Stimulated activated CD4-positive, alpha-beta T cell treated with anti-CD3 and anti-CD28 coated beads, Interleukin-2, amount 100 ng/mL, for 48 hours (primary cell): ENCODE data around the gene HIVEP3.

Experiments
- DNase-seq, 2 donors: peaks; one replicate each; pipeline ENCODE4 v3.0.0-alpha.2; 2020

HIVEP3 gene

DNA sequence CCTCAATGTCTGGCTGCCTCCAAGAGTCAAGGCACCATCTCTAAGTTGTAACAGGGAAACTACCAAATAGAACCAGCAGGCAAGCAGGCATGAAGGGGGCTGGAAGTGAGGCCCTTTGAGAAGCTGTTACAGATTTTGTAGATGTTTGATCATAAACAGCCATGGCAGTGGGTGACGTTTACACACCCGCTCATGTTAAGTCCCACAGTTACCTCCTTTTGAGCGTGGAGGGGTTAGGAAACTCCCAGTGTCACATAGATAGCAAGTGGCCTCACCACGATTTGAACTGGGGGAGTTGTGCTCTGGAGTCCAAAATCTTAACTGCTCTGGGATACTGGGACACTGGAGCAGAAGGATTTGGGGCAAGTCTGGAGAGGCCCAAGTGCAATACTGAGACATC lies 192.4 kb downstream of the HIVEP3 start:
- no peak for DNase-seq

DNA sequence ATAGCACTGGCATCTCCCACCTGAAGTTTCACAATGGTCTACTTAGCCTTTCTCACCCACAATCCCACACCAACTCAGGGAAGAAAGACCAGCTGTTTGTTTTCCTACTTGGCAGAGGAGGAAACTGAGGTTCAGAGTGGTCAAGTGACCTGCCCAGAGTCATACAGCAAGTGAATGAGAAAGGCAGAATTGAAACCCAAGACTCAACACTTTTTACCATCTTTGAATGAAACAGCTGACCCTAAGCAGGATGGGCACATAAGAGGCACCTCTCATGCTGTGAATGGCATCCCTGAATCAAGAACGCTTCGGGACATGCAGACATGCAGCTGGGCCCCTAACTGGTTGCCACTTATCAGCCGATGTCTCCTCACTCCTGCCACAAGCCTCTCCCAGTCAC lies 193.8 kb downstream of the HIVEP3 start:
- DNase-seq = no peak

DNA sequence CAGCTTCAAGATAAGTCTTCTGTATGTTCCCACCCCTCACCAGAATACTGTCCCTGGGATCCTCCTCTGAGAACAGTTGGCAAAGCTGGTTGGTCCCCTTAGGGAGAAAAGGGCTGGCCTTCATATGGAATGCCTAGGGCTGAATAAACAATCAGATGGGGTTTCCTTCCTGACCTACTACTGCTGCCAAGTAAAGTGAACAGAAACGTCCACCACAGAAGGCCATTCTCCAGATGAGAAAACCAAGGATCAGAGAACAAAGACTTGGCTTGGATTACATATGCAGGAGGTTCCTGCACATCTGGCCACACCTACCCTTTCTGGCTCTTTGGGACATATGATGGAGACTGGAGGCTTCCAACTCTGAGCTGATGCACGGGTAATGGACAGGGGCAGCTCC lies 194.5 kb downstream of the HIVEP3 start:
- DNase-seq = no peak

DNA sequence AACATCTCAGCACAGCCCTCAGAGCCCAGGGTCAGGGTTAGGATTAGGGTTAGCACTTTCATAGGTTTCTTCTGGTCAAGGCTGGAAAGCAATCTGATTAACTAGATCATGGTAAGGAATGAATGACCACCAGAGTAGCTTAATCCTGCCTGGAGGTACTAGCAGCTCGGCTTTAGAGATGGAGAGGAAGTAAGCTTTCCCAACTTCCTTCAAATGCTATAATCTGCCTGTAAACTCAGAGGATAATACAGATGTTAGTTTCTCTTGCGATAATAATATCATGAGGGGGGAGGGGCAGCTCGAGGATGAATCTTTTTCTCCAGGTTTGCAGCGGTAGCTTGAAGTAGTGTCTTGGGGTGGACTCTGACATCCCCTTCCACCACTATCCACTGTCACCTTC lies 194.9 kb downstream of the HIVEP3 start:
- no peak for DNase-seq

DNA sequence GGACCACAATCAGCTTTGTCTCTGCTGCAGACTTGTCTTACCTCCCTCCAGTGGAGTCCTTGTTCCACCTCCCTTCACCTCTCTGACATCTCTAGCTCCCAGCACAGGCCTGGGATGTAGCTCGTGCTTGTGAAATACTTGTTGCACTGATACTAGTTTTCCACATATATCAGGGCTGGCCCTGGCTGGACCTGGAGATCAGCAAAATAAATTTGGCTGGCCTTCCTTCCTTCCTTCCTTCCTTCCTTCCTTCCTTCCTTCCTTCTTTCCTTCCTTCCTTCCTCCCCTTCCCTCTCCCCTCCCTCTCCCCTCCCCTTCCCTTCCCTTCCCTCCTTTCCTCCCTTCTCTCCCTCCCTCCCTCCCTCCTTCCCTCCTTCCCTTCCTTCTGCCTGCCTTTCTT lies 196.5 kb downstream of the HIVEP3 start:
- no peak for DNase-seq

DNA sequence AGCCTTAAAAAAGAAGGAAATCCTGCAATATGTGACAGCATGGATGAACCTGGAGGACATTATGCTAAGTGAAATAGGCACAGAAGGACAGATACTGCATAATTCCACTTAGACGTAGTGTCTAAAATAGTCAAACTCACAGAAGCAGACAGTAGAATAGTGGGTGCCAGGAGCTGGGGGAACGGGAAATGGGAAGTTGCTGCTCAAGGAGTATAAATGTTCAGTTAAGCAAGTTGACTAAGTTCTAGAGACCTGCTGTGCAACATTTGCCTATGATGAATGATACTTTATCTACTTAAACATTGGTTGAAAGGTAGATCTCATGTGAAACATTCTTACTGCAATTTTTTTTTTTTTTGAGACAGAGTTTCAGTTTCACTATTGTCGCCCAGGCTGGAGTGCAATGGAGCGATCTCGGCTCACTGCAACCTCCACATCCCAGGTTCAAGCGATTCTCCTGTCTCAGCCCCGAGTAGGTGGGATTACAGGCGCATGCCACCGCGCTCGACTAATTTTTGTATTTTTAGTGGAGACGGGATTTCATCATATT lies 197.8 kb downstream of the HIVEP3 start:
- DNase-seq = no peak

DNA sequence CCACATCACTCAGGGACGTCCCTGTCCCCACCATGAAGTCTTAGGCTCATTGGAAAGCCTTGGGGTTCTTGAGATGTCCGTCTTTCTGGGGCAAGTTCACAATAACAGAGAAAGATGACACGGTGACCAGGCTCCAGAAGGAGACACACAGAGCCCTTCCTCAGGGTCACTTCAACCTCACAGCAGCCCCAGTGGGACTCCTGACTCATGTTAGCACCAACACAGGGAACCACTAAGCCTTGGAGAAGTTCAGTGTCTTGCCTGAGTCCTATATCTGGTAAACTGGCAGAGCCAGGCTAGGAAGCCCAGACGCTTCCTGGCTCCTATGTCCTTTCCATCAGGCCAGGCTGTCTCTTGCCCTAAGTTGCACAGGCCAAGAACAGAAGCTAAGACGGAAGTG lies 199.1 kb downstream of the HIVEP3 start:
- DNase-seq = no peak

DNA sequence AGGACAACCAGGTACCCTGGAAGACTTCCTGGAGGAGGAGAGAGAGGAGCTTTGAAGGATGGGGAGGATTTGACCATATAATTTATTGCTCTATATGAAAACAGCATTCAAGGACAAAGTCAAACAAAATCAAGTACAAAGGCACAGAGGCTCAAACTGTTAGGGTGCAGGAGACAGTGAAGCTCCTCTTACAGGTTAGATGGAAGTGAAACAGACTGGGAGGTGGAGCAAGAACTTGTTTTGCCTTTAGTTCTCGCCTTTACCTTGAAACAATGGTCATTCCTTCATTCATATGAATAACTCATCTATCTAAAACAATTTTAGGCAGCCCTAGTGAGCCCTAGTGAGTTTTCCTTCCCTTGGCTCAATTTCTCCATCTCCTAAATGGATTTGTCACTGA lies 199.6 kb downstream of the HIVEP3 start:
- DNase-seq = no peak

DNA sequence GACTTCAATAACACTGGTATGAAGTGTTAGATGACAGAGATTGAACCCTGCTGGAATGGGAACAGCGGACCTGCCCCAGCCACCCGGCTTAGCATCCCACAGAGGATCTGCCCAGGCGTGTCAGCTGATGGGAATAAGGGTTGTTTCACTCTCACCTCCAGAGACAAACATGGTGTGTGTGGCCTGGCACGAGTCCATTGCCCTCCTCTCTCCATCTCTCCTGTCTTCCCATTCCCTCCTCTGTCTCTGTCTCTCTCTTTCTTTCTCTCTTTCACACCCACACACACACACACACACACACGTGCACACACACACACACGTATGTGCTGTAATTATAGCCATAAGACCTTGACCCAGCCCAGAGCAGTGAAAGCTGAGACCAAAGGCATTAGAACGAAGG lies 200.2 kb downstream of the HIVEP3 start:
- no peak for DNase-seq

DNA sequence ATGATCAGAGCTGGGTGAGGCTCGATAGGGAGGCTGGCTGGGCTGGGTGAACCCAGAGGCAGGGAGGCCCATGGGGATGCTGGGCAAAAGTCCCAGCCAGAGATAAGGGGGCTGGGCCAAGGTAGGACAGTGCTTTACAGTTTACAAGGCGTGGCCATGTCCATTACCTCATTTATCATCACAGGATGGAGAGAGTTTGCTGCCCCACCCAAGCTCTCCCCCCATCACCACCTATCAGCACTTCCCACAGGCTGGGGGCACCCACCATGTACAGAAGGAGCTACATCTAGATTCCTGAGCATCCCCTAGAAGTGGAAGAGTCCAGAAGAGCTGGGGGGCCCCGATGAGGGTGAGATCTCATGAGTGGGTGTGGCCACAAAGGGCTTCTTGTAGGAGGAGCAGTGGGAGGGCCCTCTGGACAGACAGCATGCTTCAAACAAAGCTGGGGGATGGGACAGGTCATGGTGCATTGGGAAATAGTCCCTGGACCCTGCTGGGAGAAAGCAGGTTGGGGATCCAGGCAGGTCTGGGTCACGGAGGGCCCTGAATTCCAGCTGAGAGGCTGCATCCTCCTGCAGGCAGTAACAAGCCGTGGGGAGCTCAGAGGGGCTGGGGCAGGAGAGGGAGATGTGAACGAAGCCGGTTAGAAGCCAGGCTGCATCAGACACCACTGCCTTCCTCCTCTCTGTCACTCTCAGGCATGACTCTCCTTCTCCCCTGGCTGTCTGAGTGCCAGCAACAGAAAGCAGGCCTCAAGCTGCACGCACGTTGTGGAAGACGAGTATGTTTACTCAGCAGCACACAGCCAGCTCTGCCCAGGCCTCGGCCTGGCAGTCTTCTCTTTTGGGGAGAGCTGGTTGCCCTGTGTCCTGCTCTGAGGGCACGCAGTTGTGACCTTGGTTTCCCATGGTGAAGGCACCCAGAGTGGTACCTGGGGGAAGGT lies 202.3 kb downstream of the HIVEP3 start:
- no peak for DNase-seq

DNA sequence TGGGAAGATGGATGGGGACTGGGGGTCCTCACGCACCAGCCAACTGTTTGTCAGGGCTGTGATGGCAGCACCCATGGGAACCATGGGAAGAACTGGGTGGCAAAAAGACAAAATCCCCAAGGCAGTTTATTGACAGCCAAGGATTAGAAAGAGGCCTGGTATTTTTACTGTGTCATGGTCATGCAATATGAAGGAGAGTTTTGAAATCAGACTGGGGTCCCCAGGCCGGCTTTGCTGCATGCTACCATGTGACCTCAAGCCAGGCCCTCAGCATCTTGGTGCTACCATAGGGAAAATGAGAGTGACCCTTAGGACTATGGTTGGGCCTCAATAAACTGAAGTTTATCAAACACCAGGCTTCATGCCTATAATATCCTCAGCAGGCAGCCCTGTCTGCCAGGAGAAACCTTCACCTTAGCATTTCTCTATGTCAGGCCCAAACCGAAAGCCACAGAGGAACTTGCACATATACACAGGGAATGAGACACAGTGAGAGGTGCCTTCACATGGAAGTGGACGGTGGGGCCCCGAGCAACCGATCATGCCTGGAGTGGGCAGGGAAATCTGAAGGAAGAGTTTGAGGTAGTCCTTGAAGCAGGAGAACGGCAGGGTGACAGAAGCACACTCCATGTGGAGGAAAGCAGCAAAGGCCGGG lies 203.2 kb downstream of the HIVEP3 start:
- DNase-seq = no peak

DNA sequence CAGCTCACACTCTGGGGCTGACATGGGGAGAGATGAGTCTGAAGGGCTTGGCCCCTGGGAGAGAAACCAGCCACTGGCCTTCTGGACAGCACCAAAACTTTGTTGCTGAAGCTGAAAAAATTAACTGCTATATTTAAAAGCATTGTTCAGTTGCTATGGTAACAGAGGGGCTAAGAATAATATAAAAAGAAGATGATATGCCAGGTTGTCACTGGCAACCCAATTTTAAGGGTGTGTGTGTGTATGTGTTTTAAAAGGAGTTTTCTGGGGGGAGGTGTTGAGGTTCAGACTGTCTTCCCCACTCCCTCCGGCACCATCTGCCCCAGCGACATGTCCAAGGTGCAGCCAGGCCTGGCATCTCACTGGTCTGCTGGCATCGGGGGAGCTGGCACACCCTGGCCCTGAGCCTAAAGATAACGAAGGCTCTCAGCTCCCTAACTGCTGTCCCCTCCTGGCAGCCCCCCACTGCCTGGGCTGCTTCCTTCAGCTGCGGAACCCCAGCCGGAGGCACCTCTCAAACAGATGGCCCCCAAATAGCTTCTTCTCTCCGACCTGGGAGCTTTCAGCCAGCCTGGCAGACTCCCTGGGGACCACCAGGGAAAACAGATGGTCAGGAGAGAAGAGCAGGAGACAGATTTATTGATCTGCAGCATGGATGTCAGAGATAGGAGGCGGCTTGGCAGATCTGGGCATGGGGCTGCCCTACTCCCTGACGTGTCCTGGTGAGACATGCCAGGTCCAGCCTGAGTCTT lies 203.9 kb downstream of the HIVEP3 start:
- no peak for DNase-seq

DNA sequence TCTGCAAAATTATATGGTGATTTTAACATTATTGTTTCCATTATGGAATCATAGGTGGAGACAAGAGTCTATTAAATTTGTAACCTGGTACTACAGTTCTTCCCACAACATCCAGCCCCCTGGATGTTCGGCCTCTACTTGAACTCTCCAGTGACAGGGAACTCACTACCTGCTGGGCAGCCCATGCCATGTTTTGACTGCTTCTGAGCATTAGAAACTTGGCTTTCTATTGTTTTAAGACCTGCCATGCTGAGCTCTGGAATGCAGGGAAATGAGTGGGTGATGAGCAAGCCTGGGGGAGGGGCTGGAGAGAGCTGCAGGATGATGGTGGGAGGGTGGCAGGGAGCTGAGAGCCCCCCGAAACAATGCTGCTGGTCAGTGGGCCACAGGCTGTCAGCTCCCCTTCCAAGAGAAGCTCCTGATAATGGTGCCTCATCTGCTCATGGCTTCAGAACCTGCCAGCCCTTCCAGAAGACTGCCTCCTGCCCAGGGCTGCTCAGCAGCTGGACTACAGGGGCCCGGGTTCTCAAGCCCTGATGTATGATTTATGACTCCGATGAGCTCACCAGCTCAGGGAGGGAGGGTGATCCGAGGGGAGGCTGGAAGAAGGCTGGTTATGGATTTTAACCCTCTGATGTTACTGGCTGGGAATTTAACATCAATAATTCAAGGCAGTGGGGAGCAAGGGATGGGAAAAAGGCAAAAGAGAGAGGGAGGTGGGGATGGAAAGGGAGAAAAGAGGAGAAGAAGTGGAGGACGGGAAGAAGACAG lies 205.0 kb downstream of the HIVEP3 start:
- no peak for DNase-seq

DNA sequence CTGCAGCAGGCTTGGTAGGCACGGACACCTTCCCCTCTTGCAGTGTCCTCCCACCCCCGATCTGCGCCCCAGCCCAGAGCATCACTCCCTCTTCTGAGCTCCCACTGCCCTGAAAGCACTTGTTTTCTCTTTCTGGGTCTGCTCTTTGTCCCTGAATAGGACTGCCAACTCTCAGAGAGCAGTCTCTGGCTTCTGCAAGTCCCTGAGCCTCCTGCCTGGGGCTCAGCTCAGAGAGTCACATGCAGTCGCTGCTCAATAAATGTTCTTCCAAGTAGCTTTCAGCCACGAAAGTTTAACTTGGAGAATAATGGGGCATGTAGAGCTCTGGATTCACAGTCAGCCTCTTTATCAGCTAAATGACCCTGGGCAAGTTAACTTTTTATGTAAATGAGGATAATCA lies 205.6 kb downstream of the HIVEP3 start:
- DNase-seq = no peak

DNA sequence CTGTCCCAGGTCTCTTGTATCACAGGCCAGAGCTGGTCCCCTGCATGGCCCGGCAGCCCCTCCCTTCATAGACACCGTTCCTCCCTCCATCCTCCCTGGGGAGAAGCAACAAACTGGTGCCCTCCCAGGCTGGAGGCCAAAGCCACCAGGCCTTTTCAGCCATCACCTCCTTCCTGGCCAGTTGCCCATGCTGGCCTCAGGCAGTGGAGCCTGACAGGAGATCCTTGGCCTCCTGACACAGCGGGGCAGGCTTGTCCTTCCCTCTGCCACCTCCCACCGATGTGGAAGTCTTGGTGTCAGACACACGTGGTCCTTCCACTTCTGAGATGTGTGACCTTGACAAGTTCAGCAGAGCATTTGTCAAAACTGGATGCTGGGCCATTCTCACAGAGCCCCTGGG lies 206.0 kb downstream of the HIVEP3 start:
- DNase-seq = no peak

DNA sequence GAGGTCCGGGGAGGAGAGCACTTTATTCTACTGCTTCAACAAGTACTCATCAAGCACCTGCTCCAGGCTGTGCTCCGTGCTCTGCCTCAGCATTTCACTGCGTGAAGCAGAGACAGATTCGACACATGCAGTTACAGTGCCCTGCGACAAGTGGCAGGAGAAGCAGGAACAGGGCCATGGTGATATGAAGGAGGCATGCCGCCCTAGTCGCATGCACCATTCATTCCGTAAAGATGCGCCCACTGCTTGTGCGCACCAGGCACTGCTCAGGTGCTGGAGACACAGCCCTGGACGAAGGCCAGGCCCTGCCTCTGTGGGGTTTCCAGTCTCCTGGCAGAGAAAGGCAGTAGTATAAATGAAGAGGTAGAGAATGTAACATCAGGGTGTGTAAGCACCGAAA lies 206.6 kb downstream of the HIVEP3 start:
- DNase-seq = no peak

DNA sequence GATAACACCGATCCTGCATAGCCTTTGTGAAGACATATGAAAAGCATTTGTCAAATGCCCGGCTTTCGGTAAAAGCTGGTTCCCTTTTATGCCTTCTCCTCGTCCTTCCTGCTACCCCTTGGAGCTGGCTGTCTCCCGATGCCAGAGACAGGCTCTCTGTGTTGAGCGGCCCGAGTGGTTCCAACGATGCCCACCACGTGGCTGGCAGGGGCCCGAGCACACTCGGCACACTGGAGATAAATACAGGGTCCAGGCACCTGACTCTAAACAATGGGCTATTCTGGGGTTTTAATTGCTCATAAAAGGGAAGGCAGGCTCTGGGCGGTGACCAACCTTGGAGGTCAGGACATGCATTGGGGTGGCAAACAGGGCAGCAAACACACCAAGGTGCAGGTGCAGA lies 207.1 kb downstream of the HIVEP3 start:
- DNase-seq = no peak

DNA sequence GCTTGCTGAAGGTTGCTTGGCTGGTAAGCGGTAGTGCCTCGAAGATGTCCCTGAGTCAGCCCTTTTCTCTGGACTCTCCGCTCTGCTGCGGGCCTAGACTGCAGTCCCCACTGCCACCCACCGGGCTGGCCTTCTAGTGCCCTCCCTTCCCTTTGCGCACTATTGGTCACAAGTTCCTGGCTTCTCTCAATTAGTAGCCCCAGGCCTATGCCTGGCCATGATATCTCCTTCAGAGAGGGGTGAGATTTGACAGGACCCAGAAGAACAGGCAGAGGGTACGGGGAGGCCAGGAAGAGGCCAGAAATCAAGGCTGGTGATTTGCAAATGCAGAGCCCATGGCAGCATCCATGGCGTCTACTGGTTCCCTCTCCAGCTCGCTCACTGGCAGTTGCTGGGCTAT lies 207.7 kb downstream of the HIVEP3 start:
- no peak for DNase-seq

DNA sequence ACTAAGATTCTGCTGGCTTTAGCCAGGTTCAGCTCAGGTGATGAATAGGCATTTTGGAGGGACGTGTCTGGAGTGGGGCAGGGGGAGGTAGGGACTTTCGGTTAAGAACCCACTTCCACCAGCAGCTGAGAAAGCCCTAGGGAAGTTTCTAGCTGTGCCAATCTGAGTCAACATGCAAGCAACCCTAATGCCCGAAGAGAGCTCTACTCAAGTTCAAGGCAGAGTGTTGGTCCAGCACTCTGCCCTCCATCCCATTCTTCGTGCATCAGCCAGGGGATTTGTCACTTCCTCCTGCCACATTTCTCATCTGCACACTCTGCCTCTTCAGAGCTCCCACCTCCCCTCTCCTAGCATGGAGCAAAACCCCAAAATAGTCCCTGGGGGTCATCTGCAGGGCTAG lies 208.8 kb downstream of the HIVEP3 start:
- DNase-seq = no peak

DNA sequence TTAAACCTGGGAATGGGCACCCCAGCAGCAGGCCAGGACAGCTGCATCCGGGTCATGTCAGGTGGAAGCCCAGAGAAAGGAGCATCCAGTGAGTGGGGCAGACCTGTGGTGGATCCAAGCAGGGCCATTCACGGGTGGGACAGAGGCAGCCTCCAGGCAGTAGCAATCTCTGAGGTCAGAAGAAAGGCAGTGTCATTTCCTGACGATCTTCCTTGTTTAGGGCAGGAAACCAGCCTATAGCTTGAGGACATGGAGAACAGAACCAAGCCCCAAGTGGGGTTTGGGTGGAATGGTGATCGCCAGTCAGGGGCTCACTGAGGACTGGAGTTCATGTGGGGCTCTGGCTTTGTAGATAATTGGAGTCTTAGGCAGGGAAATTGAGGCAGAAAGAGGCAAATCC lies 209.4 kb downstream of the HIVEP3 start:
- no peak for DNase-seq

DNA sequence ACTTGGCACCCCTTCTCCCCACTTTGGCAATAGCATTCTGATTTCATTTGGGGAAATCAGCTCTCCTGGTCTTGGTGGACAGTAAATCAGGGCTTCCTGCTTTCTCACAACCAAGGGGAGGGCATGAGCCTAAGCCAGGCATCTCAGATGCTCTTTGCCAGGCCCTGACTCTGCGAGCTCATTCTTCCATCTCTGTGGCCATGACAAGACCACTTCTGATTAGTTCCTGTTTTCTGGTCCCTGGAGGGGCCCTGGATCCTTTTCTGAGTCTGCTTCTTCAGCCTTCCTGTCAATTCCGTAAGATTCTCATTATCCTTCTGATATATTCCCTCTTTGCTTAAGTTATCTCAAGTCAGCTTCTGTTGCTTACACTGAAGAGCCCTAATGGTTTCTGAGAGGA lies 210.4 kb downstream of the HIVEP3 start:
- DNase-seq = no peak

DNA sequence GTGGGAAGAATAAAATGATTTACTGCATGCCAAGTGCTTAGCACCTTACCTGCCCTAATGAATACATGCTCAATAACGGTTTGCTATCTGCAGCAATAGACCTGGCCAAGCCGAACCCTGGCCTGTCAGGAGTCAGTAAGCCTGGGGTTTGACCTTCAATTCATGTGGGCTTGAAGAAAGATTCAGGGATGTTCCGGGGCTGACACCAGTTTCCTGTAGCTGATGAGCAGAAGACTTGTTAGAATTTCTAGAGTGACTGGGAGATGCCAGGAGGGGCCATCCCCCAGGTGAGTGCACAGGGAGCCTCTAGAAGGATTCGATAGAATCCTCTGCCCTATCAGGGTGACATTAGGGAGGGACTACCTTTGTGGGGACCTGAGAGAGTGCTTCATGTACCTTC lies 210.9 kb downstream of the HIVEP3 start:
- DNase-seq = no peak

DNA sequence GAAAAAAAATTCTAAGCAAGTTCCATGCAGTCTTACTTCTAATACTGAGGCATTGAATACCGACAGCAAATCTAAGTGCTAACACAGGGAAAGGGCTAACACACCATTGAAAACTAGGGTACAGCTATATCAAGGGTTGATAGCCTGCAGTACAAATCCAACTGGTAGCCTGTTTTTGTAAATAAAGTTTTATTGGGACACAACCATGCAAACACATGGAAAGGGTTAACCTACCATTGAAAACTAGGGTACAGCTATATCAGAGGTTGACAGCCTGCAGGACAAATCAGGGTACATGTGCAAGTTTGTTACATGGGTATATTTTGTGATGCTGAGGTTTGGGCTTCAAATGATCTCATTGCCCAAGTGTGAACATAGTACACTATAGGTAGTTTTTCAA lies 212.9 kb downstream of the HIVEP3 start:
- DNase-seq = no peak
